Measurements from ENCODE around the gene HABP4.

DNA sequence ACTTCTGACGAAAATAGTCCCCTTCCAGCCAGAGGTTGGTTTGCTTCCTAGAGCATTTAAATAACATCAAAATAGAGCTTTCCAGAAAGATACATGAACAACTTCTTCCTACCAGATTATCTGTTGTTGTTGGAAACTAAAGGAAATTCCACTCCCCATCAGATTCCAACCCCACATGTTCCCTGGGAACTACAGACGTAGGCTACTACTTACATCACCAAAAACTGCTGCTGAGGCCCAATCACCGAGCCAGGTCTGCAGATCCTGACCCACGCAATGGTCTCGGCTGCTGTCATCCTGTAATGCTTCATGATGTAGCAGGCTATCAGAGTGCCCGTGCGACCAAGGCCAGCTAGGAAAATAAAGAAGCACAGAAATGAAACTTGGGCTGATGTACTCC lies 73.4 kb downstream of the HABP4 start:
- TF ChIP-seq, protein P1, sequence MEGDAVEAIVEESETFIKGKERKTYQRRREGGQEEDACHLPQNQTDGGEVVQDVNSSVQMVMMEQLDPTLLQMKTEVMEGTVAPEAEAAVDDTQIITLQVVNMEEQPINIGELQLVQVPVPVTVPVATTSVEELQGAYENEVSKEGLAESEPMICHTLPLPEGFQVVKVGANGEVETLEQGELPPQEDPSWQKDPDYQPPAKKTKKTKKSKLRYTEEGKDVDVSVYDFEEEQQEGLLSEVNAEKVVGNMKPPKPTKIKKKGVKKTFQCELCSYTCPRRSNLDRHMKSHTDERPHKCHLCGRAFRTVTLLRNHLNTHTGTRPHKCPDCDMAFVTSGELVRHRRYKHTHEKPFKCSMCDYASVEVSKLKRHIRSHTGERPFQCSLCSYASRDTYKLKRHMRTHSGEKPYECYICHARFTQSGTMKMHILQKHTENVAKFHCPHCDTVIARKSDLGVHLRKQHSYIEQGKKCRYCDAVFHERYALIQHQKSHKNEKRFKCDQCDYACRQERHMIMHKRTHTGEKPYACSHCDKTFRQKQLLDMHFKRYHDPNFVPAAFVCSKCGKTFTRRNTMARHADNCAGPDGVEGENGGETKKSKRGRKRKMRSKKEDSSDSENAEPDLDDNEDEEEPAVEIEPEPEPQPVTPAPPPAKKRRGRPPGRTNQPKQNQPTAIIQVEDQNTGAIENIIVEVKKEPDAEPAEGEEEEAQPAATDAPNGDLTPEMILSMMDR (IDR thresholded peaks at IDR 0.05; ENCODE audit: low read length), result no peak
- TF ChIP-seq EZH2 (IDR thresholded peaks at IDR 0.05; ENCODE audit: borderline replicate concordance, low read length), result no peak
